A673 (cell line): Measurements from ENCODE around the gene SNAPIN. TPM values are rescaled to one million over a fixed set of nuclear protein-coding genes. Genes with fewer than 3 reads are reported as not detected.
A peak's percentile ranks its signal among the peaks of the same experiment; 100 is the strongest.
"Not testable (repeated sequence)": the region's sequence is repeated elsewhere in the genome, so short reads cannot be mapped to it uniquely, and the experiment has no call there.

ENCODE experiments used
- BruUV-seq: library from RNA; stranded (reverse); fragments of 400-500 nt; replicated peaks from 2 replicates; lab custom pipeline; 2021; lab: Mats Ljungman, UMichigan
- CTCF ChIA-PET: fragments of 300-600 bp; sonication (Branson Sonifier 250); formaldehyde crosslinking; loops from one replicate; lab custom pipeline; 2022; ENCODE audit warnings: antibody characterized with exemption; lab: Charles Lee
- POLR2A ChIA-PET: fragments of 300-600 bp; sonication (Branson Sonifier 250); formaldehyde crosslinking; loops from one replicate; lab custom pipeline; 2022; ENCODE audit warnings: antibody characterized with exemption; ENCODE audit not compliant: low non-redundant PET; lab: Charles Lee
- DNase-seq: peaks from one replicate; pipeline ENCODE4 v3.0.0-alpha.2; 2015; ENCODE audit warnings: low spot score
- H3K27ac ChIP-seq: fragments of 200-600 bp; sonication (generic); 2 replicates; pipeline ENCODE4 v1.5.1; 2016; ENCODE audit warnings: mixed run types, low read depth, mild to moderate bottlenecking, mixed read lengths, antibody characterized with exemption, low read length; ENCODE audit not compliant: poor library complexity, severe bottlenecking
- H3K27me3 ChIP-seq: fragments of 200-600 bp; sonication (generic); replicated peaks from 2 replicates; pipeline ENCODE4 v1.6.1; 2017; ENCODE audit warnings: mixed run types, low read depth, mild to moderate bottlenecking, mixed read lengths, antibody characterized with exemption, low read length; ENCODE audit not compliant: insufficient read depth, poor library complexity
- H3K36me3 ChIP-seq: fragments of 200-600 bp; sonication (generic); 2 replicates; pipeline ENCODE4 v1.6.1; 2016; ENCODE audit warnings: mixed run types, mild to moderate bottlenecking, mixed read lengths, antibody characterized with exemption, low read length; ENCODE audit not compliant: insufficient read depth, poor library complexity, severe bottlenecking
- H3K4me1 ChIP-seq: fragments of 200-600 bp; sonication (generic); 2 replicates; pipeline ENCODE4 v1.6.1; 2017; ENCODE audit warnings: mixed run types, mild to moderate bottlenecking, mixed read lengths, antibody characterized with exemption, low read length; ENCODE audit not compliant: insufficient read depth, poor library complexity, severe bottlenecking
- H3K4me3 ChIP-seq: fragments of 200-600 bp; sonication (generic); 2 replicates; pipeline ENCODE4 v1.5.1; 2016; ENCODE audit warnings: low read depth, mixed run types, mild to moderate bottlenecking, mixed read lengths, low read length; ENCODE audit not compliant: poor library complexity, severe bottlenecking
- H3K9me3 ChIP-seq: fragments of 200-600 bp; sonication (generic); 2 replicates; pipeline ENCODE4 v1.6.1; 2016; ENCODE audit warnings: mixed run types, low read depth, mild to moderate bottlenecking, mixed read lengths, antibody characterized with exemption, low read length; ENCODE audit not compliant: poor library complexity, severe bottlenecking
- EZH2 ChIP-seq: fragments of 200-600 bp; sonication (generic); IDR thresholded peaks from 2 replicates; pipeline ENCODE4 v1.6.1; 2017; ENCODE audit warnings: borderline replicate concordance, low read depth, mild to moderate bottlenecking, mixed read lengths, antibody characterized with exemption, low read length; ENCODE audit not compliant: poor library complexity, severe bottlenecking
- intact Hi-C: fragments of 100-400 bp; cut with micrococcal nuclease; formaldehyde crosslinking; loops from one replicate; pipeline ENCODE4 v1.10.0; 2022; ENCODE audit not compliant: unreplicated experiment
- total RNA-seq: library from RNA; stranded (reverse); gene quantifications from 2 replicates; pipeline ENCODE4 v1.2.3, GENCODE V29; 2021
- TF ChIP-seq, protein P1 (sequence below): fragments of 300-800, 200-600 bp; sonication (generic); conservative IDR thresholded peaks from 2 replicates; pipeline ENCODE4 v1.5.1; 2017; ENCODE audit warnings: low read depth, mild to moderate bottlenecking, antibody characterized with exemption, low read length, moderate library complexity, mixed read lengths

SNAPIN gene
- total RNA-seq, 1 experiment from 2014 or later = 47.4 TPM

DNA sequence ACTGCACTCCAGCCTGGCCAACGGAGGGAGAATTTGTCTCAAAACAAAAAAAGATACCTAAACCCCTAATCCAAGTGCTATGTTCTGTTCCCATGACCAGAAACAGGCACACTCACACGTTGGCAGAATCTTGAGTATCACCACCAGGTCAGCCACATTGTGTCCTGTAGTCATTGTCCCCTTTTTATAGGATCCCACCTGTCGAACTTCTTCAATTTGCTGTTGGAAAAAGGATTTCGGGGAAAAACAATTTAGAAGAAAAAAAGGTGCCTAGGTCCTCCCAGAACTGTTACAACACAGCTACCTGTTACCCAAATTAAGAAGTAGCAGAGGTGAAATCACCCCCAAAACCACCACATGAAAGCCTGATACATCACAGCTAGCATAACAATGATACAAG is 8.9 kb downstream of the SNAPIN start:
- no TSS peak for BruUV-seq
- peaks cover 8% of the 10 kb centered on the region for H3K4me1 ChIP-seq
- no peak overlapping the region for H3K4me3 ChIP-seq
- no peaks in the 10 kb centered on the region for H3K9me3 ChIP-seq
- H3K27ac ChIP-seq = no peak overlapping the region
- H3K36me3 ChIP-seq = peaks cover 75% of the 10 kb centered on the region
- no peak for DNase-seq
- POLR2A ChIA-PET = interaction anchor here (0.7 kb wide), 1 partner anchor 163 kb away, joined by 3 read pairs; no protein-coding TSS in a partner anchor
- TF ChIP-seq EZH2 = no peak
- TF ChIP-seq, protein P1, sequence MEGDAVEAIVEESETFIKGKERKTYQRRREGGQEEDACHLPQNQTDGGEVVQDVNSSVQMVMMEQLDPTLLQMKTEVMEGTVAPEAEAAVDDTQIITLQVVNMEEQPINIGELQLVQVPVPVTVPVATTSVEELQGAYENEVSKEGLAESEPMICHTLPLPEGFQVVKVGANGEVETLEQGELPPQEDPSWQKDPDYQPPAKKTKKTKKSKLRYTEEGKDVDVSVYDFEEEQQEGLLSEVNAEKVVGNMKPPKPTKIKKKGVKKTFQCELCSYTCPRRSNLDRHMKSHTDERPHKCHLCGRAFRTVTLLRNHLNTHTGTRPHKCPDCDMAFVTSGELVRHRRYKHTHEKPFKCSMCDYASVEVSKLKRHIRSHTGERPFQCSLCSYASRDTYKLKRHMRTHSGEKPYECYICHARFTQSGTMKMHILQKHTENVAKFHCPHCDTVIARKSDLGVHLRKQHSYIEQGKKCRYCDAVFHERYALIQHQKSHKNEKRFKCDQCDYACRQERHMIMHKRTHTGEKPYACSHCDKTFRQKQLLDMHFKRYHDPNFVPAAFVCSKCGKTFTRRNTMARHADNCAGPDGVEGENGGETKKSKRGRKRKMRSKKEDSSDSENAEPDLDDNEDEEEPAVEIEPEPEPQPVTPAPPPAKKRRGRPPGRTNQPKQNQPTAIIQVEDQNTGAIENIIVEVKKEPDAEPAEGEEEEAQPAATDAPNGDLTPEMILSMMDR = no peak
- intact Hi-C loops = no loop called here
- no peaks in the 10 kb centered on the region for H3K27me3 ChIP-seq
- CTCF ChIA-PET = no interaction called here

DNA sequence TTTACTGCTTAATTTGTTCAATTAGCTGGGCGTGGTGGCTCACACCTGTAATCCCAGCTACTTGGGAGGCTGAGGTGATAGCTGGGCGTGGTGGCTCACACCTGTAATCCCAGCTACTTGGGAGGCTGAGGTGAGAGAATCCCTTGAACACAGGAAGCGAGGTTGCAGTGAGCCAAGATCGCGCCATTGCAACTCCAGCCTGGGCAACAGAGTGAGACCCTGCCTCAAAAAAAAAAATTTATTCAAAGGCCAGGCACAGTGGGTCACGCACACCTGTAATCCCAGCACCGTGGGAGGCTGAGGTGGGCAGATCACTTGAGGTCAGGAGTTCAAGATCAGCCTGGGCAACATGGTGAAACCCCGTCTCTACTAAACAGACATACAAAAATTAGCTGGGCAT is 10.2 kb downstream of the SNAPIN start:
- H3K27ac ChIP-seq, H3K27me3 ChIP-seq, DNase-seq, CTCF ChIA-PET, H3K9me3 ChIP-seq, BruUV-seq, H3K4me1 ChIP-seq, H3K4me3 ChIP-seq, intact Hi-C loops, POLR2A ChIA-PET: not testable (repeated sequence)
- H3K36me3 ChIP-seq = peaks cover 63% of the 10 kb centered on the region

- peak overlapping the region; percentile 70 for H3K4me3 ChIP-seq
- intact Hi-C loops = loop anchor here (2.0 to 5.0 kb wide), 3 partner anchors 157 to 317 kb away; partner anchors contain the start of genes RAB13 and SLC39A1
- POLR2A ChIA-PET = no interaction called here
- peaks cover 8% of the 10 kb centered on the region for H3K4me1 ChIP-seq
- H3K27me3 ChIP-seq = no peaks in the 10 kb centered on the region
- no peak for DNase-seq
- BruUV-seq = no TSS peak
- H3K36me3 ChIP-seq = peaks cover 53% of the 10 kb centered on the region
- no peak overlapping the region for H3K27ac ChIP-seq
- CTCF ChIA-PET = no interaction called here
- H3K9me3 ChIP-seq = no peaks in the 10 kb centered on the region
- TF ChIP-seq, protein P1 = no peak
- TF ChIP-seq EZH2 = no peak
Observed at GRCh38 chr1:153669606-153670005, 11.1 kb downstream of the SNAPIN start.
